ENCODE measurements around the gene GALNT9.

GRCh38 chr12:132235116-132235820 is 94.1 kb downstream of the GALNT9 start:
- TF ChIP-seq CTCF (IDR thresholded peaks at IDR 0.05), result no peak
- no peak for TF ChIP-seq EZH2 (IDR thresholded peaks at IDR 0.05; ENCODE audit: borderline replicate concordance, insufficient read depth, low read depth, low read length, poor library complexity, severe bottlenecking)

All from B cell (primary cell).